Liver (tissue), 9 donors: ENCODE results near the gene FRS2. TPM values are rescaled to one million over a fixed set of nuclear protein-coding genes. Genes with fewer than 3 reads are reported as not detected.
"Not testable (repeated sequence)": the region's sequence is repeated elsewhere in the genome, so short reads cannot be mapped to it uniquely, and the experiment has no call there.

Source experiments
- DNase-seq: peaks from one replicate; pipeline ENCODE4 v3.0.0-alpha.2; 2017; ENCODE audit warnings: low spot score
- H3K27ac ChIP-seq, 2 donors: one replicate each; pipeline ENCODE4 v1.7.0; 2013; ENCODE audit warnings: inconsistent platforms in 2 of 2, low read length in 2 of 2, control low read depth in 1 of 2, low read depth in 1 of 2, mild to moderate bottlenecking in 1 of 2
- H3K27me3 ChIP-seq, 4 donors: one replicate each; pipeline versions ENCODE4 v1.6.1 to v1.7.0; 2013; ENCODE audit warnings: low read length in 3 of 4, inconsistent platforms in 1 of 4, mild to moderate bottlenecking in 1 of 4, moderate library complexity in 1 of 4; ENCODE audit not compliant: control insufficient read depth in 4 of 4, insufficient read depth in 4 of 4
- H3K36me3 ChIP-seq, 4 donors: one replicate each; pipeline versions ENCODE4 v1.6.1 to v1.7.0; 2013; ENCODE audit warnings: low read length in 3 of 4, mild to moderate bottlenecking in 3 of 4, low read depth in 1 of 4, moderate library complexity in 1 of 4; ENCODE audit not compliant: control insufficient read depth in 4 of 4, insufficient read depth in 3 of 4
- H3K4me1 ChIP-seq, 4 donors: one replicate each; pipeline versions ENCODE4 v1.6.1 to v1.7.0; 2013; ENCODE audit warnings: low read length in 3 of 4, mild to moderate bottlenecking in 3 of 4, moderate library complexity in 1 of 4; ENCODE audit not compliant: control insufficient read depth in 4 of 4, insufficient read depth in 4 of 4
- H3K4me3 ChIP-seq, 3 donors: one replicate each; pipeline versions ENCODE4 v1.6.1 to v1.7.0; 2013; ENCODE audit warnings: low read length in 3 of 3, control low read depth in 1 of 3, low read depth in 1 of 3, mild to moderate bottlenecking in 1 of 3
- H3K9ac ChIP-seq, 2 donors: one replicate each; pipeline ENCODE4 v1.7.0; 2013; ENCODE audit warnings: low read length in 2 of 2, mild to moderate bottlenecking in 2 of 2, moderate library complexity in 2 of 2, control low read depth in 1 of 2, low read depth in 1 of 2
- H3K9me3 ChIP-seq, 4 donors: one replicate each; pipeline versions ENCODE4 v1.6.1 to v1.7.0; 2013; ENCODE audit warnings: low read length in 3 of 4; ENCODE audit not compliant: control insufficient read depth in 4 of 4
- HNF4A ChIP-seq, 2 donors: conservative IDR thresholded peaks; 2 replicates each; pipeline ENCODE4 v1.6.1; 2016; ENCODE audit warnings: antibody characterized with exemption in 2 of 2, mild to moderate bottlenecking in 2 of 2
- HNF4G ChIP-seq: IDR thresholded peaks from 2 replicates; pipeline ENCODE4 v1.6.1; 2016; ENCODE audit warnings: antibody characterized with exemption
- RAD21 ChIP-seq, 2 donors: IDR thresholded peaks; 2 replicates each; pipeline ENCODE4 v1.6.1; 2016; ENCODE audit warnings: antibody characterized with exemption in 2 of 2, mild to moderate bottlenecking in 2 of 2
- RXRA ChIP-seq, 2 donors: IDR thresholded peaks; 2 replicates each; pipeline ENCODE4 v1.6.1; 2017 to 2018; ENCODE audit warnings: antibody characterized with exemption in 2 of 2, mild to moderate bottlenecking in 1 of 2
- YY1 ChIP-seq: IDR thresholded peaks from 2 replicates; pipeline ENCODE4 v1.6.1; 2016; ENCODE audit warnings: antibody characterized with exemption, mild to moderate bottlenecking
- WGBS: extraction: QIAGEN DNeasy Blood & Tissue Kit; methylation state at CpG from one replicate; pipeline ENCODE4 v1.1.7; 2013; 5-methylcytosine and 5-hydroxymethylcytosine counted together
- polyA plus RNA-seq, 2 donors: library from polyadenylated mRNA; stranded (reverse) in 1 of 2; unstranded in 1 of 2; fragments of 200-250 nt in 1 of 2; fragments of >200 nt in 1 of 2; fragmentation: Nextera tagmentation in 1 of 2; extraction: Ambion mirVana in 1 of 2; gene quantifications; one replicate each; pipeline versions ENCODE4 v1.2.1 to v1.2.3, GENCODE V29; 2013 to 2015
- total RNA-seq, 2 donors: library from RNA; depleted of rRNA; stranded (reverse); fragments of >200 nt; gene quantifications; one replicate each; pipeline ENCODE4 v1.2.3, GENCODE V29; 2014
- TF ChIP-seq, protein P1 (sequence below): IDR thresholded peaks from 2 replicates; pipeline ENCODE4 v1.6.1; 2016; ENCODE audit warnings: antibody characterized with exemption
- TF ChIP-seq, protein P2 (sequence below): IDR thresholded peaks from 2 replicates; pipeline ENCODE4 v1.6.1; 2016; ENCODE audit warnings: antibody characterized with exemption
- TF ChIP-seq, protein P3 (sequence below): fragments of 150-350 bp; IDR thresholded peaks from 2 replicates; pipeline ENCODE4 v1.5.1; 2017; ENCODE audit warnings: improper control_type of control experiment, low read depth, low read length; ENCODE audit not compliant: missing input control
- TF ChIP-seq, protein P4 (sequence below): IDR thresholded peaks from 2 replicates; pipeline ENCODE4 v1.6.1; 2016; ENCODE audit warnings: antibody characterized with exemption
- donor health status: healthy.
- donor health status: healthy.
- donor health status: healthy.
- donor health status: healthy.
- donor health status: healthy.

Gene FRS2
- total and polyA plus RNA-seq, 4 donors, result 7.0 to 24.0 (median 21.9) TPM

DNA sequence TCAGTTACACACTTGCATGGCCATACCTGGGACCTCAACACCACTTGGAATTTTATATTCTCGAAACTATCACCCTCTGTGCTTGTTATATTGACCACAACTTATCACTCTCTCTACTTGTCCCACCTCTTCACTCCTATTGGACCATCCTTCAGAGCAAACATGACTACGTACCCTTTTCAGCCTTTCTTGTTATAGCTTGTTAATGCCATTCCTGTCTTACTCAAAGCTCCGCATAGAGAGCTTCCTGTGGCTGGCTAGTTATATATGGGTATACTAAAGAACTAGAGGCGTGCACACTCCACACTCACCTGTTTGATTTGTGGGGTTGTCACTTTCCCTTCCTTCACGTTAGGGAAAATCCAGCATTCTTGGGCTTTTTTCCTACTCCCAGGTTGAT, 26.3 kb upstream of the FRS2 start:
- no peak for DNase-seq
- TF ChIP-seq RXRA (IDR thresholded peaks at IDR 0.05) (no peak), RAD21 (IDR thresholded peaks at IDR 0.05) (no peak)
- TF ChIP-seq, protein P1, sequence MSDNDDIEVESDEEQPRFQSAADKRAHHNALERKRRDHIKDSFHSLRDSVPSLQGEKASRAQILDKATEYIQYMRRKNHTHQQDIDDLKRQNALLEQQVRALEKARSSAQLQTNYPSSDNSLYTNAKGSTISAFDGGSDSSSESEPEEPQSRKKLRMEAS, result no peak
- TF ChIP-seq, protein P2, sequence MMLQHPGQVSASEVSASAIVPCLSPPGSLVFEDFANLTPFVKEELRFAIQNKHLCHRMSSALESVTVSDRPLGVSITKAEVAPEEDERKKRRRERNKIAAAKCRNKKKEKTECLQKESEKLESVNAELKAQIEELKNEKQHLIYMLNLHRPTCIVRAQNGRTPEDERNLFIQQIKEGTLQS, result no peak
- no peaks in the 10 kb centered on the region for H3K4me1 ChIP-seq
- WGBS, result 90% methylated on average over 5 of the region's 5 CpGs
- H3K27ac ChIP-seq, result no peak overlapping the region
- no peaks in the 10 kb centered on the region for H3K27me3 ChIP-seq
- H3K4me3 ChIP-seq, result no peak overlapping the region
- no peak overlapping the region for H3K9ac ChIP-seq
- H3K9me3 ChIP-seq, result no peaks in the 10 kb centered on the region
- no peaks in the 10 kb centered on the region for H3K36me3 ChIP-seq

DNA sequence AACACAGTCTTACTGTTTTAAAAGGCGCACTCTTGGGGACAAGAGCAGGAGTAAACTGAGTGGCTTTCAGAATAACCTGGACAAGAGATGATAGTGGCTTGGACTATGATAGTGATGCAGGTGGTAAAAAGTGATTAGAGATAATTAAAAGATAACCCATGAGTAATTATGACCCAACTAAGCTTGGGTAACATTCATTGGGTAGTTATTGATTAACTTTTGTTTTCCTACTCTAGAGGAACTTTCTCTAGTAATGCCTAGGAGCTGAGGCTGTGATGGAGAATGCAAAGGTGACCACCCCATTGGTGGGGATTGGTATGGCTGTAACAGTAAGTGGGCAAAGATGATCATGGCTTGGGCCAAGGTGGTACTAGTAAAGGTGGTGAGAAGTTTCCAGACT, 22.3 kb upstream of the FRS2 start:
- Histone ChIP-seq H3K9me3 (no peaks in the 10 kb centered on the region), H3K27me3 (no peaks in the 10 kb centered on the region), H3K9ac (no peak overlapping the region), H3K4me3 (no peak overlapping the region), H3K36me3 (no peaks in the 10 kb centered on the region), H3K27ac (no peak overlapping the region), H3K4me1 (no peaks in the 10 kb centered on the region)
- DNase-seq, result no peak
- no peak for TF ChIP-seq HNF4A (conservative IDR thresholded peaks at IDR 0.05)
- TF ChIP-seq, protein P3, sequence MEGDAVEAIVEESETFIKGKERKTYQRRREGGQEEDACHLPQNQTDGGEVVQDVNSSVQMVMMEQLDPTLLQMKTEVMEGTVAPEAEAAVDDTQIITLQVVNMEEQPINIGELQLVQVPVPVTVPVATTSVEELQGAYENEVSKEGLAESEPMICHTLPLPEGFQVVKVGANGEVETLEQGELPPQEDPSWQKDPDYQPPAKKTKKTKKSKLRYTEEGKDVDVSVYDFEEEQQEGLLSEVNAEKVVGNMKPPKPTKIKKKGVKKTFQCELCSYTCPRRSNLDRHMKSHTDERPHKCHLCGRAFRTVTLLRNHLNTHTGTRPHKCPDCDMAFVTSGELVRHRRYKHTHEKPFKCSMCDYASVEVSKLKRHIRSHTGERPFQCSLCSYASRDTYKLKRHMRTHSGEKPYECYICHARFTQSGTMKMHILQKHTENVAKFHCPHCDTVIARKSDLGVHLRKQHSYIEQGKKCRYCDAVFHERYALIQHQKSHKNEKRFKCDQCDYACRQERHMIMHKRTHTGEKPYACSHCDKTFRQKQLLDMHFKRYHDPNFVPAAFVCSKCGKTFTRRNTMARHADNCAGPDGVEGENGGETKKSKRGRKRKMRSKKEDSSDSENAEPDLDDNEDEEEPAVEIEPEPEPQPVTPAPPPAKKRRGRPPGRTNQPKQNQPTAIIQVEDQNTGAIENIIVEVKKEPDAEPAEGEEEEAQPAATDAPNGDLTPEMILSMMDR, result no peak
- TF ChIP-seq, protein P2, result no peak
- TF ChIP-seq YY1, result no peak
- 99% methylated on average over 1 of the region's 1 CpG for WGBS

DNA sequence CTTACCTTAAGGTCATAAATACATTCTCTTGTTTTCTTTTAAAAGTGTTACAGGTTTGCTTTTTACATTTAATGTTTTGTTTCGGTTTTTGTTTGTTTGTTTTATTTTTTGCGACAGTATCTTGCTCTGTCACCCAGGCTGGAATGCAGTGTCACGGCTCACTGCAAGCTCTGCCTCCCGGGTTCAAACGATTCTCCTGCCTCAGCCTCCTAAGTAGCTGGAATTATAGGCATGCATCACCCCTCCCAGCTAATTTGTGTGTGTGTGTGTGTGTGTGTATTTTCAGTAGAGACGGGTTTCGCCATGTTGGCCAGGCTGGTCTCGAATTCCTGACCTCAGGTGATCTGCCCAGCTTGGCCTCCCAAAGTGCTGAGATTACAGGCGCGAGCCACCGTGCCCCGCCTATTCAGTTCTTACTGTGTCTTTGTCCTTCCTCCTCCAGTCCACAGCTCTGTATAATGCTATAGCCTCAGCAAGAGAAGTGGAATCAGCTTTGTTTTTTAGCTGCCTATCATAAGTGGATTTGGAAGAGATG, 17.5 kb upstream of the FRS2 start:
- not testable (repeated sequence) for H3K4me1 ChIP-seq, H3K9ac ChIP-seq, DNase-seq, H3K36me3 ChIP-seq, H3K4me3 ChIP-seq, H3K27ac ChIP-seq, H3K9me3 ChIP-seq, H3K27me3 ChIP-seq
- WGBS, result 96% methylated on average over 12 of the region's 12 CpGs

DNA sequence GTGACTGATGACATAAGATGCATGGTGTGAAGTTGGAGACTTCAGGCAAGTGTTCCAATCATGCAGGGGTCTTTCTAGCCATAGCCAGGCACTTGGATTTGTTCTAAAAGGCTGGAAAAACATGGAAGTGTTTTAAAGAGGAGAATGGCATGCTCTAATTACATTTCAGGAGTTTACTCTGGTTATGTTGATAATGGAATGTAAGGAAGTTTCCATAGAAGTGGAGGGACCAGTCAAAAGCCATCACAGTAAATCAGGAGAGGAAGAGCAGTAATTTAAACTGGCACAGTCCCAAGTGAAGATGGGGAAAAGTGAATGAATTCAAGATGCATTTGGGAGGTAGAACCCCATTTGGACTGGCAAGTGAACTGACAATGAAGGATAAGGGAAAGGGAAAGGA, 13.9 kb upstream of the FRS2 start:
- Histone ChIP-seq H3K9ac (no peak overlapping the region), H3K27ac (no peak overlapping the region), H3K27me3 (no peaks in the 10 kb centered on the region), H3K4me3 (no peak overlapping the region), H3K4me1 (no peaks in the 10 kb centered on the region), H3K9me3 (no peaks in the 10 kb centered on the region), H3K36me3 (no peaks in the 10 kb centered on the region)
- TF ChIP-seq, protein P4, sequence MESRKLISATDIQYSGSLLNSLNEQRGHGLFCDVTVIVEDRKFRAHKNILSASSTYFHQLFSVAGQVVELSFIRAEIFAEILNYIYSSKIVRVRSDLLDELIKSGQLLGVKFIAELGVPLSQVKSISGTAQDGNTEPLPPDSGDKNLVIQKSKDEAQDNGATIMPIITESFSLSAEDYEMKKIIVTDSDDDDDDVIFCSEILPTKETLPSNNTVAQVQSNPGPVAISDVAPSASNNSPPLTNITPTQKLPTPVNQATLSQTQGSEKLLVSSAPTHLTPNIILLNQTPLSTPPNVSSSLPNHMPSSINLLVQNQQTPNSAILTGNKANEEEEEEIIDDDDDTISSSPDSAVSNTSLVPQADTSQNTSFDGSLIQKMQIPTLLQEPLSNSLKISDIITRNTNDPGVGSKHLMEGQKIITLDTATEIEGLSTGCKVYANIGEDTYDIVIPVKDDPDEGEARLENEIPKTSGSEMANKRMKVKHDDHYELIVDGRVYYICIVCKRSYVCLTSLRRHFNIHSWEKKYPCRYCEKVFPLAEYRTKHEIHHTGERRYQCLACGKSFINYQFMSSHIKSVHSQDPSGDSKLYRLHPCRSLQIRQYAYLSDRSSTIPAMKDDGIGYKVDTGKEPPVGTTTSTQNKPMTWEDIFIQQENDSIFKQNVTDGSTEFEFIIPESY, result no peak
- TF ChIP-seq HNF4G, result no peak
- DNase-seq, result no peak
